GM12878 (cell line): ENCODE measurements around the gene PLD4. TPM values are rescaled to one million over a fixed set of nuclear protein-coding genes. Genes with fewer than 3 reads are reported as not detected.

ENCODE experiments used
- ATAC-seq: fragments of 200-7000 bp; cut with Tn5 transposase; 3 replicates; pipeline ENCODE4 v1.9.1; 2020; ENCODE audit warnings: mild to moderate bottlenecking, moderate library complexity
- BruUV-seq: library from RNA; stranded (reverse); fragments of 400-500 nt; replicated peaks from 2 replicates; lab custom pipeline; 2021; lab: Mats Ljungman, UMichigan
- CTCF ChIA-PET: fragments of 300-600 bp; sonication (Branson Sonifier 250); formaldehyde crosslinking; extraction: SDS; loops from one replicate; lab custom pipeline; 2021; ENCODE audit warnings: inconsistent platforms; lab: Yijun Ruan, JAX
- POLR2A ChIA-PET: fragments of 350-600 bp; formaldehyde crosslinking; extraction: SDS; loops from one replicate; lab custom pipeline; 2021; ENCODE audit warnings: inconsistent platforms; lab: Charles Lee
- RAD21 ChIA-PET: fragments of 300-600 bp; sonication (Branson Sonifier 250); formaldehyde crosslinking; loops from one replicate; lab custom pipeline; 2023; ENCODE audit warnings: antibody characterized with exemption; ENCODE audit not compliant: unreplicated experiment; lab: Charles Lee
- SMC1A ChIA-PET: fragments of 300-600 bp; sonication (Branson Sonifier 250); formaldehyde crosslinking; loops from one replicate; lab custom pipeline; 2023; ENCODE audit not compliant: unreplicated experiment, uncharacterized antibody; lab: Charles Lee
- DNase-seq: peaks from one replicate; pipeline ENCODE4 v3.0.0-alpha.2; 2011; ENCODE audit warnings: low read depth, low spot score
- FAIRE-seq: peaks from 3 replicates; lab custom pipeline; 2011; peaks lifted over from hg19 to GRCh38; lab: Jason Lieb, UNC
- H2AFZ ChIP-seq: 2 replicates; pipeline ENCODE4 v1.6.0; 2011; ENCODE audit warnings: low read depth, low read length, control low read depth; ENCODE audit not compliant: control insufficient read depth
- H3K27ac ChIP-seq: 2 replicates; pipeline ENCODE4 v1.5.1; 2011; ENCODE audit warnings: control low read depth; ENCODE audit not compliant: control insufficient read depth, insufficient read depth
- H3K27me3 ChIP-seq, 2 experiments: replicated peaks in 1 of 2; 2 replicates each; pipeline versions ENCODE4 v1.6.0 to v1.6.1; 2011; ENCODE audit warnings: low read length in 1 of 2; ENCODE audit not compliant: control insufficient read depth in 2 of 2, insufficient read depth in 2 of 2
- H3K36me3 ChIP-seq, 2 experiments: 2 replicates each; pipeline ENCODE4 v1.5.1; 2011; ENCODE audit warnings: low read length in 1 of 2; ENCODE audit not compliant: control insufficient read depth in 2 of 2, insufficient read depth in 2 of 2
- H3K4me1 ChIP-seq: 2 replicates; pipeline ENCODE4 v1.6.1; 2011; ENCODE audit warnings: mild to moderate bottlenecking, low read length, moderate library complexity, mixed read lengths; ENCODE audit not compliant: control insufficient read depth, insufficient read depth
- H3K4me2 ChIP-seq: 2 replicates; pipeline ENCODE4 v1.6.0; 2011; ENCODE audit warnings: control low read depth; ENCODE audit not compliant: control insufficient read depth, insufficient read depth
- H3K4me3 ChIP-seq: fragments of 200-600 bp; sonication (generic); 2 replicates; pipeline ENCODE4 v1.5.1; 2016
- H3K79me2 ChIP-seq: 2 replicates; pipeline ENCODE4 v1.6.0; 2011; ENCODE audit warnings: low read length; ENCODE audit not compliant: control insufficient read depth, insufficient read depth
- H3K9ac ChIP-seq: 2 replicates; pipeline ENCODE4 v1.8.0; 2011; ENCODE audit warnings: low read length, control low read depth, mixed read lengths; ENCODE audit not compliant: control insufficient read depth, insufficient read depth
- H3K9me3 ChIP-seq: replicated peaks from 3 replicates; pipeline ENCODE4 v1.5.1; 2011; ENCODE audit warnings: mild to moderate bottlenecking, low read length; ENCODE audit not compliant: control insufficient read depth, insufficient read depth
- H4K20me1 ChIP-seq: 2 replicates; pipeline ENCODE4 v1.6.0; 2011; ENCODE audit not compliant: control insufficient read depth, insufficient read depth
- ATF2 ChIP-seq: IDR thresholded peaks from 2 replicates; pipeline ENCODE4 v1.6.1; 2012; ENCODE audit warnings: low read length, inconsistent platforms
- CHD4 ChIP-seq: fragments of 200-600 bp; sonication (generic); IDR thresholded peaks from 2 replicates; pipeline ENCODE4 v1.6.1; 2016; ENCODE audit warnings: mild to moderate bottlenecking
- E2F8 ChIP-seq: fragments of 450-650 bp; IDR thresholded peaks from 2 replicates; pipeline ENCODE4 v1.6.1; 2018; ENCODE audit warnings: mild to moderate bottlenecking, low read depth, moderate library complexity; ENCODE audit not compliant: partially characterized antibody
- EP300 ChIP-seq, 2 experiments: fragments of 150-350 bp in 1 of 2; IDR thresholded peaks; 2 replicates each; pipeline ENCODE4 v1.6.1; 2011 to 2012; ENCODE audit warnings: low read depth in 2 of 2, low read length in 2 of 2, borderline replicate concordance in 1 of 2, improper control_type of control experiment in 1 of 2, inconsistent platforms in 1 of 2; ENCODE audit not compliant: control insufficient read depth in 1 of 2
- FOS ChIP-seq: IDR thresholded peaks from 3 replicates; pipeline ENCODE4 v1.6.1; 2011; ENCODE audit warnings: borderline replicate concordance; ENCODE audit not compliant: insufficient read length; ENCODE audit errors: extremely low read depth
- FOXM1 ChIP-seq: IDR thresholded peaks from 2 replicates; pipeline ENCODE4 v1.6.1; 2012; ENCODE audit warnings: low read depth, mild to moderate bottlenecking, inconsistent platforms, low read length, moderate library complexity
- NBN ChIP-seq: fragments of 450-650 bp; IDR thresholded peaks from 2 replicates; pipeline ENCODE4 v1.6.1; 2016
- NFYA ChIP-seq: IDR thresholded peaks from 2 replicates; pipeline ENCODE4 v1.6.1; 2011; ENCODE audit warnings: low read depth, mild to moderate bottlenecking, low read length, improper control_type of control experiment, borderline replicate concordance
- SUZ12 ChIP-seq: fragments of 200-600 bp; sonication (generic); IDR thresholded peaks from one replicate; pipeline ENCODE4 v1.6.1; 2018; ENCODE audit warnings: antibody characterized with exemption, mild to moderate bottlenecking; ENCODE audit not compliant: unreplicated experiment
- ZNF207 ChIP-seq: fragments of 450-650 bp; IDR thresholded peaks from 2 replicates; pipeline ENCODE4 v1.6.1; 2014; ENCODE audit warnings: antibody characterized with exemption, mild to moderate bottlenecking, borderline replicate concordance
- WGBS: methylation state at CpG from one replicate; pipeline ENCODE4 v1.1.6; 2016; ENCODE audit warnings: low lambda C conversion rate; ENCODE audit not compliant: insufficient replicate concordance, insufficient coverage; ENCODE audit errors: missing lambda C conversion rate; 5-methylcytosine and 5-hydroxymethylcytosine counted together
- in situ Hi-C: fragments of 300-500 bp; cut with MboI; formaldehyde crosslinking; loops from 9 replicates; pipeline ENCODE4 v1.14.3; 2018; ENCODE audit warnings: mixed read lengths
- intact Hi-C: fragments of 100-400 bp; cut with micrococcal nuclease; formaldehyde crosslinking; loops from one replicate; pipeline ENCODE4 v1.14.2; 2022; ENCODE audit not compliant: unreplicated experiment
- polyA plus RNA-seq, 11 experiments: library from polyadenylated mRNA; depleted of rRNA in 4 of 11; unstranded in 6 of 11; stranded (reverse) in 5 of 11; fragments of >200 nt; fragmentation: Nextera tagmentation in 4 of 11; fragmentation: Illumina TruSeq in 1 of 11; extraction: Ambion mirVana in 4 of 11; extraction: Trizol in 1 of 11; gene quantifications; 1 replicate in 1 of 11; 2 replicates in 10 of 11; pipeline versions ENCODE4 v1.2.1 to v1.2.3, GENCODE V29; 2011 to 2016; ENCODE audit warnings: inconsistent platforms in 2 of 11, missing spikeins in 2 of 11, low read depth in 1 of 11
- total RNA-seq, 4 experiments: library from RNA; depleted of rRNA in 3 of 4; stranded (reverse); fragments of >200 nt in 3 of 4; fragmentation: Illumina TruSeq in 1 of 4; extraction: Trizol in 1 of 4; gene quantifications; 2 replicates each; pipeline versions ENCODE4 v1.2.1 to v1.2.3, GENCODE V29; 2013 to 2021
- TF ChIP-seq, protein P1 (sequence below): IDR thresholded peaks from 2 replicates; pipeline ENCODE4 v1.6.1; 2012; ENCODE audit warnings: improper control_type of control experiment, low read depth, low read length; ENCODE audit not compliant: insufficient replicate concordance

The PLD4 gene
- total and polyA plus RNA-seq, 10 of the 15 experiments (the other 5 are each of a cell fraction or from before 2014, with no cell fraction given): 0.20 to 57.7 (median 9.9) TPM

DNA sequence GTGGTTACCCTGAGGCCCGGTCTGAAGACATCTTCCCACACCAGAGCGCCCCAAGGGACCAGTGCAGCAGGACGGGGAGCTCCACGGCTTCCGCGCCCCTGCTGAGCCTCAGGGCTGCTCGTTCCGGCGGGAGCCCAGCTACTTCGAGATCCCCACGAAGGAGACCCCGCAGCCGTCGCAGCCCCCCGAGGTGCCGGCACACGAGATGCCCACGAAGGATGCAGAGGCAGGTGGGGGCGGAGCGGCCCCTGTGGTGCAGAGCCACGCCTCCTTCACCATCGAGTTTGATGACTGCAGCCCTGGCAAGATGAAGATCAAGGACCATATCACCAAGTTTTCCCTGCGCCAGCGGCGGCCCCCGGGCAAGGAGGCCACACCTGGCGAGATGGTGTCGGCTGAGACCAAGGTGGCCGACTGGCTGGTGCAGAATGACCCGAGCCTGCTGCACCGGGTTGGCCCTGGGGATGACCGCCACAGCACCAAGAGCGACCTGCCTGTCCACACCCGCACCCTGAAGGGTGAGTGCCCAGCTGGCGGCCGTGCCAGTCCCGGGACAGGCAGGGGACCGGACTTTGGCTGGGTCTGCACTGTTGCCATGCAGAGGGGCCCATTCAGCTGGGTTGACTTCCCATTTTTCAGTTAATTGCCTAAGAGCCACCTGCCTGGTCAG lies 41.6 kb upstream of the PLD4 start:
- CTCF ChIA-PET: no interaction called here
- DNase-seq (no peak), ATAC-seq (no peak), FAIRE-seq (no peak)
- POLR2A ChIA-PET: no interaction called here
- TF ChIP-seq ATF2 (no peak), NBN (no peak), FOXM1 (no peak), FOS (no peak), SUZ12 (no peak), E2F8 (no peak), CHD4 (no peak), ZNF207 (no peak), EP300 (IDR thresholded peaks at IDR 0.05; ENCODE audit: borderline replicate concordance in 1 of 2, control insufficient read depth in 1 of 2, low read depth in 2 of 2, low read length in 2 of 2) (no peak), NFYA (no peak)
- TF ChIP-seq, protein P1, sequence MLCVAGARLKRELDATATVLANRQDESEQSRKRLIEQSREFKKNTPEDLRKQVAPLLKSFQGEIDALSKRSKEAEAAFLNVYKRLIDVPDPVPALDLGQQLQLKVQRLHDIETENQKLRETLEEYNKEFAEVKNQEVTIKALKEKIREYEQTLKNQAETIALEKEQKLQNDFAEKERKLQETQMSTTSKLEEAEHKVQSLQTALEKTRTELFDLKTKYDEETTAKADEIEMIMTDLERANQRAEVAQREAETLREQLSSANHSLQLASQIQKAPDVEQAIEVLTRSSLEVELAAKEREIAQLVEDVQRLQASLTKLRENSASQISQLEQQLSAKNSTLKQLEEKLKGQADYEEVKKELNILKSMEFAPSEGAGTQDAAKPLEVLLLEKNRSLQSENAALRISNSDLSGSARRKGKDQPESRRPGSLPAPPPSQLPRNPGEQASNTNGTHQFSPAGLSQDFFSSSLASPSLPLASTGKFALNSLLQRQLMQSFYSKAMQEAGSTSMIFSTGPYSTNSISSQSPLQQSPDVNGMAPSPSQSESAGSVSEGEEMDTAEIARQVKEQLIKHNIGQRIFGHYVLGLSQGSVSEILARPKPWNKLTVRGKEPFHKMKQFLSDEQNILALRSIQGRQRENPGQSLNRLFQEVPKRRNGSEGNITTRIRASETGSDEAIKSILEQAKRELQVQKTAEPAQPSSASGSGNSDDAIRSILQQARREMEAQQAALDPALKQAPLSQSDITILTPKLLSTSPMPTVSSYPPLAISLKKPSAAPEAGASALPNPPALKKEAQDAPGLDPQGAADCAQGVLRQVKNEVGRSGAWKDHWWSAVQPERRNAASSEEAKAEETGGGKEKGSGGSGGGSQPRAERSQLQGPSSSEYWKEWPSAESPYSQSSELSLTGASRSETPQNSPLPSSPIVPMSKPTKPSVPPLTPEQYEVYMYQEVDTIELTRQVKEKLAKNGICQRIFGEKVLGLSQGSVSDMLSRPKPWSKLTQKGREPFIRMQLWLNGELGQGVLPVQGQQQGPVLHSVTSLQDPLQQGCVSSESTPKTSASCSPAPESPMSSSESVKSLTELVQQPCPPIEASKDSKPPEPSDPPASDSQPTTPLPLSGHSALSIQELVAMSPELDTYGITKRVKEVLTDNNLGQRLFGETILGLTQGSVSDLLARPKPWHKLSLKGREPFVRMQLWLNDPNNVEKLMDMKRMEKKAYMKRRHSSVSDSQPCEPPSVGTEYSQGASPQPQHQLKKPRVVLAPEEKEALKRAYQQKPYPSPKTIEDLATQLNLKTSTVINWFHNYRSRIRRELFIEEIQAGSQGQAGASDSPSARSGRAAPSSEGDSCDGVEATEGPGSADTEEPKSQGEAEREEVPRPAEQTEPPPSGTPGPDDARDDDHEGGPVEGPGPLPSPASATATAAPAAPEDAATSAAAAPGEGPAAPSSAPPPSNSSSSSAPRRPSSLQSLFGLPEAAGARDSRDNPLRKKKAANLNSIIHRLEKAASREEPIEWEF: no peak
- in situ Hi-C loops: no loop called here
- Histone ChIP-seq H3K9ac (no peak overlapping the region), H4K20me1 (no peaks in the 10 kb centered on the region; the same call in 1 of the 2 replicates), H2AFZ (no peak overlapping the region), H3K27me3 (no peaks in the 10 kb centered on the region), H3K27ac (no peak overlapping the region), H3K4me3 (no peak overlapping the region), H3K4me2 (no peak overlapping the region), H3K79me2 (no peaks in the 10 kb centered on the region), H3K36me3 (no peaks in the 10 kb centered on the region), H3K9me3 (no peaks in the 10 kb centered on the region), H3K4me1 (no peaks in the 10 kb centered on the region)
- RAD21 ChIA-PET: no interaction called here
- no TSS peak for BruUV-seq
- intact Hi-C loops: no loop called here
- SMC1A ChIA-PET: no interaction called here
- WGBS: 61% methylated on average over 38 of the region's 38 CpGs
